ENCODE results near the gene DNAJC11. TPM values are rescaled to one million over a fixed set of nuclear protein-coding genes. Genes with fewer than 3 reads are reported as not detected.

The DNAJC11 gene
- total RNA-seq, 6 experiments from 2014 or later = 66.6 to 79.5 (median 73.0) TPM

GRCh38 chr1:6631058-6631457 lies 70.6 kb downstream of the DNAJC11 start:
- TF ChIP-seq CTCF (IDR thresholded peaks at IDR 0.05) = no peak
- H3K36me3 Mint-ChIP-seq (ENCODE audit: low read depth) = peaks cover 19% of the 10 kb centered on the region
- no peaks in the 10 kb centered on the region for H3K9me3 Mint-ChIP-seq
- H3K4me1 Mint-ChIP-seq (ENCODE audit: low read depth) = peaks cover 16% of the 10 kb centered on the region
- DNase-seq = no peak
- no peak overlapping the region for H3K27ac Mint-ChIP-seq
- H3K27me3 Mint-ChIP-seq (ENCODE audit: insufficient read depth) = peaks cover 1% of the 10 kb centered on the region
- H3K4me3 Mint-ChIP-seq = no peak overlapping the region

- Mint-ChIP-seq H3K27me3 (ENCODE audit: insufficient read depth) (peaks cover 4% of the 10 kb centered on the region), H3K27ac (no peak overlapping the region), H3K4me1 (ENCODE audit: low read depth) (peaks cover 14% of the 10 kb centered on the region), H3K9me3 (no peaks in the 10 kb centered on the region), H3K36me3 (ENCODE audit: low read depth) (peaks cover 25% of the 10 kb centered on the region), H3K4me3 (no peak overlapping the region)
- no peak for TF ChIP-seq CTCF (IDR thresholded peaks at IDR 0.05)
- no peak for DNase-seq
Measured at GRCh38 chr1:6630027-6630426, 71.6 kb downstream of the DNAJC11 start.

GRCh38 chr1:6628971-6629479 lies 72.6 kb downstream of the DNAJC11 start:
- no peak for DNase-seq
- peaks cover 30% of the 10 kb centered on the region for H3K36me3 Mint-ChIP-seq (ENCODE audit: low read depth)
- peaks cover 22% of the 10 kb centered on the region for H3K4me1 Mint-ChIP-seq (ENCODE audit: low read depth)
- H3K27ac Mint-ChIP-seq = no peak overlapping the region; the same call in 1 of the 2 replicates
- H3K9me3 Mint-ChIP-seq = no peaks in the 10 kb centered on the region
- no peak overlapping the region for H3K4me3 Mint-ChIP-seq
- no peak for TF ChIP-seq CTCF (IDR thresholded peaks at IDR 0.05)
- peaks cover 8% of the 10 kb centered on the region for H3K27me3 Mint-ChIP-seq (ENCODE audit: insufficient read depth)

GRCh38 chr1:6627841-6628545 lies 73.6 kb downstream of the DNAJC11 start:
- Mint-ChIP-seq H3K4me1 (ENCODE audit: low read depth) (peaks cover 32% of the 10 kb centered on the region), H3K36me3 (ENCODE audit: low read depth) (peaks cover 40% of the 10 kb centered on the region), H3K27me3 (ENCODE audit: insufficient read depth) (peaks cover 8% of the 10 kb centered on the region), H3K27ac (peak overlapping the region; percentile 38; the same call in 1 of the 2 replicates), H3K4me3 (peak overlapping the region; percentile 65), H3K9me3 (no peaks in the 10 kb centered on the region)
- no peak for TF ChIP-seq CTCF (IDR thresholded peaks at IDR 0.05)
- no peak for DNase-seq

GRCh38 chr1:6627031-6627430 lies 74.6 kb downstream of the DNAJC11 start:
- Mint-ChIP-seq H3K36me3 (ENCODE audit: low read depth) (peaks cover 40% of the 10 kb centered on the region), H3K27me3 (ENCODE audit: insufficient read depth) (peaks cover 8% of the 10 kb centered on the region), H3K9me3 (no peaks in the 10 kb centered on the region), H3K4me3 (peak overlapping the region; percentile 95; the same call in 1 of the 2 replicates), H3K27ac (no peak overlapping the region), H3K4me1 (ENCODE audit: low read depth) (peaks cover 41% of the 10 kb centered on the region)
- TF ChIP-seq CTCF (IDR thresholded peaks at IDR 0.05) = no peak
- no peak for DNase-seq

All from HFFc6 (cell line).